Astrocyte (in vitro differentiated cells and primary cell): ENCODE results near the gene CFAP74. TPM values are rescaled to one million over a fixed set of nuclear protein-coding genes. Genes with fewer than 3 reads are reported as not detected.
A peak's percentile ranks its signal among the peaks of the same experiment; 100 is the strongest.

ENCODE experiments used
- DNase-seq: peaks from one replicate; pipeline ENCODE4 v3.0.0-alpha.2; 2010; ENCODE audit warnings: low read depth
- FAIRE-seq: peaks from 2 replicates; lab custom pipeline; 2011; peaks lifted over from hg19 to GRCh38; lab: Jason Lieb, UNC
- H2AFZ ChIP-seq: 2 replicates; pipeline ENCODE4 v1.6.0; 2012; ENCODE audit warnings: low read depth, low read length, inconsistent platforms
- H3K27ac ChIP-seq: 2 replicates; pipeline ENCODE4 v1.5.1; 2011; ENCODE audit warnings: low read depth, low read length, inconsistent platforms
- H3K27me3 ChIP-seq: 2 replicates; pipeline ENCODE4 v1.6.0; 2011; ENCODE audit warnings: low read length, inconsistent platforms; ENCODE audit not compliant: insufficient read depth
- H3K36me3 ChIP-seq: 2 replicates; pipeline ENCODE4 v1.5.1; 2011; ENCODE audit warnings: low read length, inconsistent platforms; ENCODE audit not compliant: insufficient read depth
- H3K4me1 ChIP-seq: 2 replicates; pipeline ENCODE4 v1.5.1; 2011; ENCODE audit warnings: low read length, inconsistent platforms; ENCODE audit not compliant: insufficient read depth
- H3K4me2 ChIP-seq: 2 replicates; pipeline ENCODE4 v1.6.0; 2012; ENCODE audit warnings: low read length, inconsistent platforms
- H3K4me3 ChIP-seq: 2 replicates; pipeline ENCODE4 v1.5.1; 2011; ENCODE audit warnings: low read depth, mild to moderate bottlenecking, low read length, inconsistent platforms; ENCODE audit not compliant: insufficient read depth
- H3K79me2 ChIP-seq: 2 replicates; pipeline ENCODE4 v1.6.0; 2012; ENCODE audit warnings: mild to moderate bottlenecking, low read length, inconsistent platforms; ENCODE audit not compliant: insufficient read depth
- H3K9ac ChIP-seq: 2 replicates; pipeline ENCODE4 v1.6.0; 2012; ENCODE audit warnings: mild to moderate bottlenecking, low read length, inconsistent platforms
- H3K9me3 ChIP-seq: 2 replicates; pipeline ENCODE4 v1.5.1; 2012; ENCODE audit warnings: low read depth, mild to moderate bottlenecking, low read length, inconsistent platforms; ENCODE audit not compliant: insufficient read depth
- H4K20me1 ChIP-seq: 2 replicates; pipeline ENCODE4 v1.6.0; 2012; ENCODE audit warnings: low read length, inconsistent platforms; ENCODE audit not compliant: insufficient read depth
- H3K27ac Mint-ChIP-seq: one replicate; pipeline ENCODE4 v1.8.0; 2021; ENCODE audit warnings: mild to moderate bottlenecking, mixed read lengths; ENCODE audit not compliant: unreplicated experiment
- H3K27me3 Mint-ChIP-seq: one replicate; pipeline ENCODE4 v1.8.0; 2021; ENCODE audit warnings: low read depth, mixed read lengths; ENCODE audit not compliant: unreplicated experiment
- H3K36me3 Mint-ChIP-seq: one replicate; pipeline ENCODE4 v1.8.0; 2021; ENCODE audit warnings: low read depth, mixed read lengths; ENCODE audit not compliant: unreplicated experiment
- H3K4me1 Mint-ChIP-seq: one replicate; pipeline ENCODE4 v1.8.0; 2021; ENCODE audit warnings: low read depth, mixed read lengths; ENCODE audit not compliant: unreplicated experiment
- H3K4me3 Mint-ChIP-seq: one replicate; pipeline ENCODE4 v1.8.0; 2021; ENCODE audit warnings: mild to moderate bottlenecking, moderate library complexity, mixed read lengths; ENCODE audit not compliant: unreplicated experiment
- H3K9me3 Mint-ChIP-seq: one replicate; pipeline ENCODE4 v1.8.0; 2021; ENCODE audit warnings: mild to moderate bottlenecking, mixed read lengths; ENCODE audit not compliant: unreplicated experiment
- EZH2 ChIP-seq: IDR thresholded peaks from 2 replicates; pipeline ENCODE4 v1.6.1; 2012; ENCODE audit warnings: mild to moderate bottlenecking, low read length, inconsistent platforms; ENCODE audit not compliant: insufficient read depth
- total RNA-seq: library from RNA; stranded (reverse); gene quantifications from 2 replicates; pipeline ENCODE4 v1.2.1, GENCODE V29; 2021
- TF ChIP-seq, protein P1 (sequence below): IDR thresholded peaks from 2 replicates; pipeline ENCODE4 v1.5.1; 2011; ENCODE audit warnings: low read depth, mild to moderate bottlenecking, inconsistent platforms, low read length, moderate library complexity; ENCODE audit not compliant: insufficient read depth

CFAP74 gene
- total RNA-seq, 1 donor from 2014 or later = not detected

GRCh38 chr1:1893291-1893985, 110.1 kb downstream of the CFAP74 start:
- peaks cover 16% of the 10 kb centered on the region for H3K4me1 ChIP-seq
- no peak for FAIRE-seq
- H3K79me2 ChIP-seq = peaks cover 33% of the 10 kb centered on the region
- H3K27ac Mint-ChIP-seq = no peak overlapping the region
- no peak overlapping the region for H3K27ac ChIP-seq
- DNase-seq = no peak
- no peak overlapping the region for H2AFZ ChIP-seq
- no peak overlapping the region for H3K9ac ChIP-seq
- no peaks in the 10 kb centered on the region for H3K27me3 ChIP-seq
- H3K36me3 ChIP-seq = no peaks in the 10 kb centered on the region
- no peak overlapping the region for H3K4me3 Mint-ChIP-seq
- peaks cover 18% of the 10 kb centered on the region for H3K4me1 Mint-ChIP-seq
- no peak for TF ChIP-seq EZH2
- TF ChIP-seq, protein P1, sequence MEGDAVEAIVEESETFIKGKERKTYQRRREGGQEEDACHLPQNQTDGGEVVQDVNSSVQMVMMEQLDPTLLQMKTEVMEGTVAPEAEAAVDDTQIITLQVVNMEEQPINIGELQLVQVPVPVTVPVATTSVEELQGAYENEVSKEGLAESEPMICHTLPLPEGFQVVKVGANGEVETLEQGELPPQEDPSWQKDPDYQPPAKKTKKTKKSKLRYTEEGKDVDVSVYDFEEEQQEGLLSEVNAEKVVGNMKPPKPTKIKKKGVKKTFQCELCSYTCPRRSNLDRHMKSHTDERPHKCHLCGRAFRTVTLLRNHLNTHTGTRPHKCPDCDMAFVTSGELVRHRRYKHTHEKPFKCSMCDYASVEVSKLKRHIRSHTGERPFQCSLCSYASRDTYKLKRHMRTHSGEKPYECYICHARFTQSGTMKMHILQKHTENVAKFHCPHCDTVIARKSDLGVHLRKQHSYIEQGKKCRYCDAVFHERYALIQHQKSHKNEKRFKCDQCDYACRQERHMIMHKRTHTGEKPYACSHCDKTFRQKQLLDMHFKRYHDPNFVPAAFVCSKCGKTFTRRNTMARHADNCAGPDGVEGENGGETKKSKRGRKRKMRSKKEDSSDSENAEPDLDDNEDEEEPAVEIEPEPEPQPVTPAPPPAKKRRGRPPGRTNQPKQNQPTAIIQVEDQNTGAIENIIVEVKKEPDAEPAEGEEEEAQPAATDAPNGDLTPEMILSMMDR = no peak
- peaks cover 18% of the 10 kb centered on the region for H4K20me1 ChIP-seq
- H3K36me3 Mint-ChIP-seq = peaks cover 11% of the 10 kb centered on the region
- H3K4me2 ChIP-seq = no peak overlapping the region
- H3K9me3 Mint-ChIP-seq = no peaks in the 10 kb centered on the region
- no peaks in the 10 kb centered on the region for H3K9me3 ChIP-seq
- no peak overlapping the region for H3K4me3 ChIP-seq
- peaks cover 3% of the 10 kb centered on the region for H3K27me3 Mint-ChIP-seq

DNA sequence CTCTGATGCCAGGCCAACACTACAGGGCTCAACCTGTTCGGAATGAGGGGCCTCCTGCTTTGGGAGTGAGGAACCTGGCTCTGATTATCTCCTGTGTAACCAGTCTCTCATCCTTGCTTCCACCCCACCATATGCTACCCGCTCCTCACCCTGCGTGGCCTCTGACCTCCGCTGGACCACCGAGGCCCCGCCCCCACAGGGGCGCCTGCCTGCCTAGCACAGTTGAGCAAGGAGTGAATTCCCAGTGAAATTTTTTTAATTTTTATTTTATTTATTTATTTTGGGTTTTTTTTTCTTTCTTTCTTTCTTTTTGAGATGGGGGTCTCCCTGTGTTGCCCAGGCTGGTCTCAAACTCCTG, 110.8 kb downstream of the CFAP74 start:
- peaks cover 21% of the 10 kb centered on the region for H3K4me1 Mint-ChIP-seq
- no peak overlapping the region for H3K4me3 ChIP-seq

More for the DNA sequence above, 110.8 kb downstream of the CFAP74 start:
- Mint-ChIP-seq H3K9me3 (no peaks in the 10 kb centered on the region), H3K27me3 (peaks cover 3% of the 10 kb centered on the region), H3K27ac (peak overlapping the region; percentile 73), H3K4me3 (peak overlapping the region; percentile 90), H3K36me3 (peaks cover 11% of the 10 kb centered on the region)
- Histone ChIP-seq H3K9me3 (no peaks in the 10 kb centered on the region), H4K20me1 (peaks cover 25% of the 10 kb centered on the region), H3K36me3 (no peaks in the 10 kb centered on the region), H3K4me1 (peaks cover 22% of the 10 kb centered on the region), H3K27ac (no peak overlapping the region), H3K4me2 (peak overlapping the region; percentile 91), H3K27me3 (no peaks in the 10 kb centered on the region), H2AFZ (no peak overlapping the region), H3K79me2 (peaks cover 40% of the 10 kb centered on the region), H3K9ac (no peak overlapping the region)
- DNase-seq = no peak
- FAIRE-seq = no peak
- TF ChIP-seq, protein P1 = no peak
- TF ChIP-seq EZH2 = no peak
